Measurements from ENCODE around the gene DOK6.
"Not testable (repeated sequence)": the region's sequence is repeated elsewhere in the genome, so short reads cannot be mapped to it uniquely, and the experiment has no call there.

DOK6 gene

DNA sequence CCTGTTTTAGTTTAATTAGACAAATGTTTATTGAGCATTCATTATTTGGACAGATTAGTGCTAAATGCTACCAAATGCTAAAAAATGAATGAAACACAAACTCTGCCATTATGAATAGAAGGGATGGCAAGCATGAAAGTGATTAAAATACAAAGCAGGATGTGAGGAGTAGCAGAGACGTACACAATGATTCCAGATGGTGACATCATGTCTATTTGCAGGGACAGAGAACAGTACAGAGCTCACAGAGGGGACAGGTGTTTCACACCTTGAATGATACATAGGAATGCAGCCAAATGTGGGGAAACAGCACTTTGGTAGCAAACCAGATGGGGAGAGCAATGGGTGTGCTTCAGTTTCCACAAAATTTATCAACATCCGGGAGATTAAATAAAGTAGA, 470.7 kb downstream of the DOK6 start:
- no peak for DNase-seq (ENCODE audit: low spot score)

DNA sequence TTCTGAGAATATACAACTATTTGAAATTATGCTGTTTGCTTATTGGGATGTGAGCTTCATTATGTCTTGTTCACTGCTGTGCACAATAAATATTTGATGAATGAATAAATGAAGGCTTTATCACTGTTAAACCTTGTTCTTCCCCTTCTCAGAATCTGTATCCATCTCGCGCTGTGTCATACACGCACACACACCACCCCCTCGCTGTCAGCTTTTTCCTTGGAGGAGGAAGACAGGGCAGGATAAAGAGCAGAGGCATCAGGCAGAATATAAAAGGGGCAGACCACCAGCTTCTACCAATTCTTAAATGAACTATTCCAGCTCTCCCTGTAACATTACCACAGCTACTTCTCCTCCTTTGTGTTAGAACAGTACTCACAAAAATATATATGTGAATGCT, 472.0 kb downstream of the DOK6 start:
- DNase-seq (ENCODE audit: low spot score): no peak

DNA sequence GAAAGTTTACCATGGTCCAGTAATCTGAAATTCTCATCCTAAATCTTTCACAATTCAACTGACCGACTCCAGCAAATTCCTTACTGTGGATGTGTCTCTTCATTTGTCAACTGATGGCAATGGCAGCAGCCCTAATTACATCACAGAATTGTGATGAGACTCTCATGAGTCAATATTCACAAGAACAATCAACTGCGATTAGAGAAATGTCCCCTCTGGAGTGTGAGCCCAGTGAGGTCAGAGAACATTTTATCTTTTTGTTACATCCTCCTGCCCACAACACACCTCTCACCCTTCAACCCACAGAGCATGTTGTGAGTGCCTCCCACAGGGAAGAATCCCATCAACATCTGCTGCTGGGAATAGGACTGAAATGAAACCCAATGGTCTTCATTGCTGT, 473.4 kb downstream of the DOK6 start:
- no peak for DNase-seq (ENCODE audit: low spot score)

DNA sequence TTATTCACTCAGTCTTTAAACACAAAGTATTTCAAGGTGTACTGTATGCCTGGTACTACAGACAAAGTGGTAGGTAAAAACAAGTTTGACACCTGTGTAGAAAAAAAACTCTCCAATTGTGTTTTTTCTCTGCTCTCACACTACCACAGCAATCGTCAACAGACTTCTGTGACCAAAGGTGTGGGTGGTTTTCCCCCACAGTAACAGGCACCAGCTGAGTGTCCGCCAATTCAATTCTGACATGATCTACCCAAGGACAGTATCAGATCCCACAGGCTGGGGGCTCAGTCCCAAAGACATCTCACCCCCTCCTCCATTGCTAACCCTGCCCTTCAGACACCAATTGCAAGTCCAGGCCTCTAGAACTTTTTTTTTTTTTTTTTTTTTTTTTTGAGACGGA, 475.8 kb downstream of the DOK6 start:
- no peak for DNase-seq (ENCODE audit: low spot score)

DNA sequence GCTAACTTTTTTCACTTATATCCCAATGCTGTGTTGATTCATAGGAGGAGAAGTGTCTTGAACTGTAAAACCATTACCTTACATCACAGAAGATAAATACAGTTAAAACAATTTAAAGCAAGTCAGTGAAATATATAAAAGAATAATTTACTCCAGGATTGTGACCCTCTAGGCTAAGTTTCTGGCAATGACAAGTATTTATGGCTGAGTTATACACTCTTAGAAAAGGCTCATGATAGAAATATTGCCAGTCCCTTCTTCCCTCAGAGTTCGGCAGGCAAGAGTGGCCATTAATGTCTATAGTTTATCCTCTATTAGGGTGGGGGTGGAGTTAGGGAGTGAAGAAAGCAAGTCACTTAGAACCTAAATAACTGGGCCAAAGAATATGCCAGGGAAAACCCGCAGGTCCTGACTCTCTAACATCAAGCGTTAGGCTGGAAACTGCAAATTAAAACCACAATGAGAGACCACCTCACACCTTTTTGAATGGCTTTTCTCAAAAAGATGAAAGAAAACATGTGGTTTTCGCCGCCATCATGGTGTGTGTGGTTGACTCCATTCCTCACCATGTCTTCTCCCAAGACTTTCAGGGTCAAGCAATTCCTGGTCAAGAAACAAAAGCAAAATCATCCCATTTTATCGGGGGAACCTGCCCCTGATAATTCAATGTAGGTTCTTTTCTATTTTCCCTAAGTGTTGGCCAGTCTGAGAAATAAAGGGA, 477.7 kb downstream of the DOK6 start:
- DNase-seq (ENCODE audit: low spot score): no peak

DNA sequence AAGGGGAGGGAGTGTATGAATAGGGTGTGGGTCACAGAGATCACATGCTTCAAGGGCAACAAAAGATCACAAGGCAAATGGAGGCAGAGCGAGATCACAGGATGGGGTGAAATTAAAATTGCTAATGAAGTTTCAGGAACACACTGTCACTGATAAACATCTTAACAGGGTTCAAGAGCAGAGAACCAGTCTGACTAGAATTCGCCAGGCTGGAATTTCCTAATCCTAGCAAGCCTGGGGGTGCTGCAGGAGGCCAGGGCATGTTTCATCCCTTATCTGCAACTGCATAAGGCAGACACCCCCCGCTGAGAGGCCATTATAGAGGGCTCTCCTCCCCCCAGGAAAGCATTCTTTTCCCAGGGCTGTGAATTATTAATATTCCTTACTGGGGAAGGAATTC, 478.4 kb downstream of the DOK6 start:
- DNase-seq (ENCODE audit: low spot score): not testable (repeated sequence)

DNA sequence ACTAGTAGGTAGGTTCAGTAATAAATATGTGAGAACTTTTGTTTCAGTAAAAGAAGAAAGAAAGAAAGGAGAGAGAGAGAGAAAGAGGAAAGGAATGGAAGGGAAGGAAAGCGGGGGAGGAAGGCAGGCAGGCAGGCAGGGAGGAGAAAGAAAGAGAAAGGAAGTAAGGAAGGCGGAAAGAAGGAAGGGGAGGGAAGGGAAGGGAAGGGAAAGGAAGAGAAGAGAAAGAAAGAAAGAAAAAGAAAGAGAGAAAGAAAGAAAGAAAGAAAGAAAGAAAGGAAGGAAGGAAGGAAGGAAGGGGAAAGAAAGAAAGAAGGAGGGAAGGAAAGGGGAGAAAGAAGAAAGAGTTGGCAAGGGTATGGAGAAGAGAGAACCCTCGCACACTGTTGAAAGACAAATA, 479.4 kb downstream of the DOK6 start:
- DNase-seq (ENCODE audit: low spot score): no peak

DNA sequence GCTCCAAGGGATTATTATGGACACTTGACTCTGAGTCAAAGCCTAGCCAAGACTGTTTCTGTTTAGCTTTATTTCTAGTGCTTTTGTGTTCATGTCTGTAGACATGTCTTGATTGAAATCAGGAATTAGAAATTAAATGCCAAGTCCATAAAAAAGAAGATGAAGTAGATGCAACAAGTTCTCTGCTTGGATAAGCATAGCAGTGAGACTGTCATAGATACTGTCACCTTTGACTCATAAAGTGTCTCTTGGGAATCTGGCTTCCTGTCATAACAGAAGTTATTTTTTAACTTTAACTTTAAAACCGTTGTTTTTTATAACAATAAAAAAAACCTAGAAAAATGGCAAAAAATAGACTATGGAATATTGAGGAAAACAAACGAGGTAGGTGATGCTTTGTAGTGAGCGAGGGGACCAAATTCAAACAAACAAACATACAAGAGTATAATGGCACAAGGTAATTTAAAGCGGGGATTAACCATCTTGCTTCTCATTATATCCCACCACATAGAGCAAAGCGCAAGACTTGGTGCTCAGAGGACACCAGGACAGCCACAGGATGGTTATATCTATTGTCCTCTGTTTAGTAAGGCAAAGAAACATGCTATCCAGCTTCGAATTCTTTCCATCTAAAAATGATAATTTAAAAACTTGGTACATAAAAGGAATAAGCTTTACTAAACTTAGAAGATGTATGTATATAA, 482.4 kb downstream of the DOK6 start:
- DNase-seq (ENCODE audit: low spot score): no peak

DNA sequence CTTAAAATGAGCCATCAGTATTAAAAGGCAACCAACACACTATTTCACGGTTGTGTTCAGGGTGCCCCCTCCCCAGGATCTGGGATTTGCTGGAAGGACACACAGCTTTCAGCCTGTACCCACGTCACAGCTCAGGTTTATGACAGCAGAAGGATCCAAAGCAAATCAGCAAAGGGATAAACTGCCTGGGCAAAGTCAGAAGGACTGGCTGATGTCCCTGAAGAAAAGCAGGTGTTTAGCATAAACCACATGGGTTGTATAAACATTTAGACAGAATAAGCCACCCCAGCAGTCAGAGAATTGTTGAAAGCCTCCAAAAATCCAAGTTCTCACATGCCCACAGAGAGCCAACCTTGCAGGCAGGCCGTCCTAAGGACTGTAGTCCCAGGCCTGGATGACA, 483.1 kb downstream of the DOK6 start:
- no peak for DNase-seq (ENCODE audit: low spot score)

DNA sequence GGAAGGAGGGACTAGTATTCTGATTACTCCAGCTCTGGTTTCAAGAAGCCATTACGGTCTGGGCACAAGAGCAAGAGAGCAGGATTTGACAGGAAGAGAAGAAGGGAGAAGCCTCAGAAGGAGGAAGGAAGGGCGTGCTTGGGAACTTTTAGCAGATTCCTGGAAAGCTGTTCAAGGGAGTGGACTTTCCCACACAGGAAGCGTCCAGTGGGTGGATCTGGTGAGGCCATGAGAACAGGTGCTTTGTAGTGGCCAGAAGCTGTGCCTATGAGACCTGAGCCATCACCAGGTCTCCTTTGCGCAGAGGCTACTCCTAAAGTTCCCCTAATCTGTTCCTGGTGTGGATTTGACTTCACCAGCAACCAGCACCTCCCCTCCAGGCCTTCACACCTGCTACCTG, 484.7 kb downstream of the DOK6 start:
- no peak for DNase-seq (ENCODE audit: low spot score)

DNA sequence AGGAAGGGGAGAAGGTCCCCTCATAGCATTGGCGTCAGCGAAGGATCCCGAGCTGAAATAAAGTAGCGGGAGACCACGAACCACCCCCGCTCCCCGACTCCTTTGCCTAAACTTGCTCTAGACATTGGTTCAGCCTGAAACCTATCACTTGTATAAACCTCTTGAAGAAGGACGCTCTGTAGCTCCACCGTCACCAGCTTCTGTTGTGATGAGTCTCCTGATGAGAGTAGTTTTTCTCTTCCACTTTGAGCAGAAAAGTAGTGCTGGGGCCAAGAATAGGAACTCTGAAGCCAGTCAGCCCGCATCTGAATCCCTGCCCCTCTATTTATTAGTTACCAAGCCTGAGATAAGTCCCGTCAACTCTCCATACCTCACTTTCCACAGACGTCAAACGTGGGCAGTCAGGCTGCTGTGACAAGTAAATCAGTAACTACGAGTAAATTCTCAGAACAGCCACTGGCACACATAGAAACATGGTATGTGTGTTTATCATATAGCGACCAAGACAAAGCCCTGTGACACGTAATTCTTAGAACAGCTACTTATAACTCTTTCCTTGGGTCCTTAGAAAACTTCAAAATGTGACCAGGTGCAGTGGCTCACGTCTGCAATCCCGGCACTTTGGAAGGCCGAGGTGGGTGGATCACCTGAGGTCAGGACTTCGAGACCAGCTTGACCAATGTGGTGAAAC, 485.3 kb downstream of the DOK6 start:
- no peak for DNase-seq (ENCODE audit: low spot score)

DNA sequence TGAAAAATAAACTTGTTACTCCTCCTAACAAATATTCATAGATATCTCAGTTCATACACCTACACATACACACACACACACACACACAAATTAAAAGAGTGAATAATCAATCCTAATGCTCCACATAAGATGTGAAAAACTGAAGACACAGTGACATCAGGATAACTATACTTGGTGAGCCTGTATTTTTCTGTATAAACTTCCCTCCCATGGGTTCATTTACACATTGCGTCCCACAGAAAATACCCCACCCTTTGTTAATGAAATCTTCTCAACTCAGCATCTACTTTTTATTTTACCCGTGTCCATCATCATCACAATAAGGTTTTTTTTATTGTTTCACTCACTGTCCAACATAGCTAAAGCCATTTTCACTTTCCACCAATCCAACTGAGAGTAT, 486.6 kb downstream of the DOK6 start:
- DNase-seq (ENCODE audit: low spot score): no peak

DNA sequence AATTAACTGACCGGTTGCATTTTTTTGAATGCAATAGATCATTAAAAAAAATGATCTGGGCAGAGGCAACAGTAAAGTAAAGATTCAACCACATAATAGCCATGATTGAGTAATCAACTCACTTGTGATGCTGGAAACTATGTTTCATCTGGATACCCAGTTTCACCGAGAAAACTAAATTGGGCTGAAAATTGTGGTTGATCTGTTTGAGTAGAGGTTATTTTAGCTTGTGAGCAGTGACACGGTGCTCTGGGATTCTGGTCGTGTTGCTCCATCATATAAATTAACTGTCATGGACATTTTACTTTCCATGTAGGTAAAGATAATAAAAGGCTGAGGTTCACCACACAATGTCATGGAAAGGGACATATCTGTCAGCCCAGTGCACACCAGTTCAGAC, 488.3 kb downstream of the DOK6 start:
- no peak for DNase-seq (ENCODE audit: low spot score)

DNA sequence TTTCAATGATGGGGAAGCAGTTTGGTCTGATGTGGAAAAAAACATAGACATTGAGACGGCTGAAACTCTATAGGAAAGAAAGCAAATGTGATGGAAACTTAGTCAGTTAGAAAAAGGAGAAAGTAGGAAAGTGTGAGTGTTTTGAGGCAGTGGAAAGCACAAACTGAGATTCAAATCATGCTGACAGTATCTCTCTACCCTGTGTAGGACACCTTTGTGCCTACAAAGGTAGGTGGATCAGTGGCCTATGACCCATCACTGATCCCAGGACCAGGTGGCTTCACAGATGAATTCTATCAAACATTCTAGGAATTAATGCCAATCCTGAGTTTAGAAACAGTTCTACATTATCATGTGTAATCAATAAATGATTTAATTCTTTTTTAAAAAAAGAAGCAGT, 489.9 kb downstream of the DOK6 start:
- no peak for DNase-seq (ENCODE audit: low spot score)

DNA sequence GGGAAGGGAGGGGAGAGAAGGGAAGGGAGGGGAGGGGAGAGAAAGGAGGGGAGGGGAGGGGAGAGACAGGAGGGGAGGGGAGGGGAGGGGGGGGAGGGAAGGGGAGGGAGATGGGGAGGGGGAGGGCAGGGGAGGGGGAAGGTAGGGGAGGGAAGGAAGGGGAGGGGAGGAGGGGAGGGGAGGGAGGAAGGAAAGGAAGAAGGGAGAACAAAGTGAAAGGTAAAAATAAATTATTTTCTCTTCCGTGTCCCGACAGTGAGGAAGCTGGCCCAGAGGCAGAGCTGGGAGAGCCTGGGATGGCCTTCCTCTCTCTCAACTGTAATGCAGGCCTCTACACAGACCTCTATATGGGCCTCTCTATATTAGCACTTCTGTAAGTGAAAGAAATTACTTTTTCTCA, 493.8 kb downstream of the DOK6 start:
- DNase-seq (ENCODE audit: low spot score): no peak

DNA sequence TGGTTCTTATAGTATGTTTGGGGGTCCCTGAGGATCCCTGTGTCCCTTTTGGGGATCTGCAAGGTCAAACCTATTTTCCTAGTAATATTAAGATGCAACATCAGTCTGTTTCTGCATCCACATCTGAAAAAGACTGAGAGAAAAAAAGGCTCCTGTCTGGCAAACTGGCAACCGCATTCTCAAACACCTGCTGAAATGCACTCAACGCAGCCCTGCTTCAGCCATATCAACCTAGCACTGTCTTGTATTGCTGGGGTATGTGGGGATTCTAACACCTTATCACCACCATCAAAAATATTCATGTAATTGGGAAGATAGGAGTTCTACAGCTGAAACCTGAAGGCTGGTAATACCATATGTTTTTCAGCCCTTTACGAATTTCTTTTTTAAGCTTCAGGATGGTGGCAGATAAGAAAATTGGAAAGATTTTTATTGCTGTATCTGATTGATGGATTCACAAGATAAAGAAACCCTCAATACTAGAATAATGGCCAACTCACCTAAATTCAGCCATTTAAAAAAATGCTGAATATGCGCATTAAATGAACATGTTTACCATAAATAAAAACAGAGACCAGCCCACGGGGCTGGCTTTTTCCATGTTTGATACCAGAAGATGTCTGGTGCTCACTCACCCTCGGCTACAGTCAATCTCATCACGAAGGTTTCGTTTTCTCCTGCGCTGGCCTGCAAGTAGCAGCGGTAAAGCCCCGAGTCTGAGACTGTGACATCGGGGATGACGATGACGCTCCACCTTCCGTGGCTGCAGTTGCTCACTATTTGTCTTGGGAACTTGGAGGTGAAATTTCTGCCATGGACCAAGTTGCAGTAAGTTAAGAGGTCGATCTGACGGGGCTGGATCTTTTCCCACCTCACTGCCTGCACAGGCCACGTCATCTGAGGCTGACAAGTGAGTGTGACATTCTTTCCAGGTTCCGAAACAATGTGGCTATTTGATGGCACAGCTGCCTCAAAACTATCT, 494.7 kb downstream of the DOK6 start:
- no peak for DNase-seq (ENCODE audit: low spot score)

DNA sequence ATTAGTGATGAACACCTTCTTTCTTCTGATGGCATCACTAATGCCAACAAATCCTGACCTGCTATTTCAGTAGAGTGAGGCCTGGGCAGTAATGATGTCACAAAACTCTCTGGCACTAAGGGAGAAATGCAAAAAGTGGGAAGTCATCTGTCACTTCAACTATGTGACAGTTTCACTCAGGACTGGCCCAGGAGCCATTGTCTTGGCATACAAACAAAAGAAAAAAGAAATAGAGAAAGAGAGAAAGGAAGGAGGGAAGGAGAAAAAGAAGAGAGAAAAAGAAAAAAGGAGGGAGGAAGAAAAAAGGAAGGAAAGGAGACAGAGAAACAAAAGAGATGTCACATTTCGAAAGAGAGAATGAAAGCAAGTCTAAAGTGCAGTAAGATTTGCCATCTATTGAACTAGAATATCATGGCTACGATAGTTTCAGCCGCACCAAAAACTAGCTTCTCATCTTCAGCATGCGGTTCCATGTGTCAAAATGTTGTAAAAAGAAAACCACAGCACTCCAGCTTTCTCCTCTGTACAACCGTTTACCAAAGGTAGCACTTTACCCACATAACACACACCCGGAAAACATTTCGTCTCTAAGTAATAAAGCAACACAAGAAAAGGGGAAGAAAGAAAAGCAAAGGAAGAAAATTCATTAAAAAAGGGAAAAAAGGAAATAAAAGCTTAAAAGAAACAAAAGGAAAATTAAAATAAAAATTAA, 496.9 kb downstream of the DOK6 start:
- no peak for DNase-seq (ENCODE audit: low spot score)

DNA sequence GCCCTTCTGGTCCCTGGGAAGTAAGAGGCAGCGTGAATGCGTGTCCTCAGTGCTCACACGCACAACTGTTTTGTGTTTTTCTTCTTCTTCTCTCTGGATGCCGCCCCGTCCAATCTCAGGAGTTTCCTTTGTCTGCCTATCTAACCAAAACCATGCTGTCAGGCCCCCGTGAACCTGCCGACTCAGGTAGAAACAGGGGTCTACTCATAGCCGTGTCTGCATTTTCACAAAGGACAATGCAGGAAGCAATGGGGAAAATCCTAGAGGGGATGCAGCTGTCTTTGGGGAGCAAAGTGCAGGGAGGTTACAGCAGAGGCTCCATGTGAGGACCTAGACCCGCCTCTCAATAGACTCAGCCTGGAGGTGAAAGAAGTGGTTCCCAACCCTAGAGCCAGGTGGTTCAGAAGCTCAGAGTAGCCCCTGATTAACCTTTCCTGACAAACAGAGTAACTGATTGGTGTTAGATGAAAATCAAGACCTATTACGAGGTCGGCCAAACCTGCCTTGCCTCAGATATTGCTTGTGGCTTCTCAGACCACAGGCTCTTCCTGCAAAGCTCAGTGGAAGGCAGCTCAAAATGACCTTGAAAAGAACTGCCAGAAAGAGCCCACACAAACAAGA, 497.7 kb downstream of the DOK6 start:
- no peak for DNase-seq (ENCODE audit: low spot score)
